ENCODE results near the gene STXBP5L.

STXBP5L gene

GRCh38 chr3:120983841-120984240 is 75.8 kb downstream of the STXBP5L start:
- in situ Hi-C loops (cut with MboI; ENCODE audit: low pct_unique_long_range_greater_than_20kb, low sequenced_read_pairs, unreplicated experiment), result no loop called here
- TF ChIP-seq CTCF (IDR thresholded peaks at IDR 0.05; ENCODE audit: extremely low read depth, insufficient read depth, missing control alignments), result no peak
- no peak for DNase-seq (ENCODE audit: low spot score)

- TF ChIP-seq CTCF (IDR thresholded peaks at IDR 0.05; ENCODE audit: extremely low read depth, insufficient read depth, missing control alignments), result no peak
- DNase-seq (ENCODE audit: low spot score), result no peak
- in situ Hi-C loops (cut with MboI; ENCODE audit: low pct_unique_long_range_greater_than_20kb, low sequenced_read_pairs, unreplicated experiment), result no loop called here
These were observed 77.2 kb downstream of the STXBP5L start for GRCh38 chr3:120985242-120985641.

GRCh38 chr3:120988994-120989393 is 81.0 kb downstream of the STXBP5L start:
- DNase-seq (ENCODE audit: low spot score), result no peak
- no peak for TF ChIP-seq CTCF (IDR thresholded peaks at IDR 0.05; ENCODE audit: extremely low read depth, insufficient read depth, missing control alignments)
- in situ Hi-C loops (cut with MboI; ENCODE audit: low pct_unique_long_range_greater_than_20kb, low sequenced_read_pairs, unreplicated experiment), result no loop called here

- in situ Hi-C loops (cut with MboI; ENCODE audit: low pct_unique_long_range_greater_than_20kb, low sequenced_read_pairs, unreplicated experiment), result no loop called here
These were observed 110.9 kb downstream of the STXBP5L start for GRCh38 chr3:121018917-121019321.

GRCh38 chr3:121063628-121064027 is 155.6 kb downstream of the STXBP5L start:
- DNase-seq (ENCODE audit: low spot score), result no peak
- in situ Hi-C loops (cut with MboI; ENCODE audit: low pct_unique_long_range_greater_than_20kb, low sequenced_read_pairs, unreplicated experiment), result no loop called here
- TF ChIP-seq CTCF (IDR thresholded peaks at IDR 0.05; ENCODE audit: extremely low read depth, insufficient read depth, missing control alignments), result no peak

More at GRCh38 chr3:121018917-121019321, 110.9 kb downstream of the STXBP5L start:
- DNase-seq (ENCODE audit: low spot score), result no peak
- no peak for TF ChIP-seq CTCF (IDR thresholded peaks at IDR 0.05; ENCODE audit: extremely low read depth, insufficient read depth, missing control alignments)

GRCh38 chr3:121064121-121064520 is 156.1 kb downstream of the STXBP5L start:
- no peak for DNase-seq (ENCODE audit: low spot score)
- TF ChIP-seq CTCF (IDR thresholded peaks at IDR 0.05; ENCODE audit: extremely low read depth, insufficient read depth, missing control alignments), result no peak
- in situ Hi-C loops (cut with MboI; ENCODE audit: low pct_unique_long_range_greater_than_20kb, low sequenced_read_pairs, unreplicated experiment), result no loop called here

- no peak for TF ChIP-seq CTCF (IDR thresholded peaks at IDR 0.05; ENCODE audit: extremely low read depth, insufficient read depth, missing control alignments)
- in situ Hi-C loops (cut with MboI; ENCODE audit: low pct_unique_long_range_greater_than_20kb, low sequenced_read_pairs, unreplicated experiment), result no loop called here
- DNase-seq (ENCODE audit: low spot score), result no peak
These were observed 164.1 kb downstream of the STXBP5L start for GRCh38 chr3:121072133-121072532.
